ENCODE data around the gene LUZP1.
A peak's percentile ranks its signal among the peaks of the same experiment; 100 is the strongest.

The LUZP1 gene

GRCh38 chr1:23166854-23167253 lies 1.8 kb downstream of the LUZP1 start:
- Histone ChIP-seq H3K9me3 (ENCODE audit: insufficient read depth, low read length) (no peaks in the 10 kb centered on the region), H3K27me3 (ENCODE audit: insufficient read depth, insufficient read length) (no peaks in the 10 kb centered on the region), H3K36me3 (ENCODE audit: insufficient read depth, insufficient read length, low read length) (no peaks in the 10 kb centered on the region), H3K9ac (ENCODE audit: insufficient read length, low read depth) (peak overlapping the region; percentile 87), H3K4me3 (ENCODE audit: insufficient read length, low read depth) (peak overlapping the region; percentile 80), H3K4me1 (ENCODE audit: insufficient read depth, insufficient read length) (peaks cover 3% of the 10 kb centered on the region)
- TF ChIP-seq YY1 (IDR thresholded peaks at IDR 0.05; ENCODE audit: insufficient read depth, insufficient read length) (no peak), ZNF274 (IDR thresholded peaks at IDR 0.05; ENCODE audit: low read depth, low read length) (no peak), SUZ12 (IDR thresholded peaks at IDR 0.05; ENCODE audit: extremely low read depth, insufficient read depth, insufficient read length) (no peak)
- no peak for DNase-seq (ENCODE audit: low read depth, low spot score)

- no peak for DNase-seq (ENCODE audit: low read depth, low spot score)
- Histone ChIP-seq H3K4me3 (ENCODE audit: insufficient read length, low read depth) (no peak overlapping the region), H3K4me1 (ENCODE audit: insufficient read depth, insufficient read length) (no peaks in the 10 kb centered on the region), H3K9me3 (ENCODE audit: insufficient read depth, low read length) (no peaks in the 10 kb centered on the region), H3K9ac (ENCODE audit: insufficient read length, low read depth) (no peak overlapping the region), H3K27me3 (ENCODE audit: insufficient read depth, insufficient read length) (no peaks in the 10 kb centered on the region), H3K36me3 (ENCODE audit: insufficient read depth, insufficient read length, low read length) (no peaks in the 10 kb centered on the region)
- no peak for TF ChIP-seq YY1 (IDR thresholded peaks at IDR 0.05; ENCODE audit: insufficient read depth, insufficient read length)
- TF ChIP-seq SUZ12 (IDR thresholded peaks at IDR 0.05; ENCODE audit: extremely low read depth, insufficient read depth, insufficient read length): no peak
- TF ChIP-seq ZNF274 (IDR thresholded peaks at IDR 0.05; ENCODE audit: low read depth, low read length): no peak
Observed at GRCh38 chr1:23163395-23163794, 5.3 kb downstream of the LUZP1 start.

GRCh38 chr1:23159963-23160877 lies 8.4 kb downstream of the LUZP1 start:
- Histone ChIP-seq H3K9me3 (ENCODE audit: insufficient read depth, low read length) (no peaks in the 10 kb centered on the region), H3K4me1 (ENCODE audit: insufficient read depth, insufficient read length) (no peaks in the 10 kb centered on the region), H3K9ac (ENCODE audit: insufficient read length, low read depth) (no peak overlapping the region), H3K36me3 (ENCODE audit: insufficient read depth, insufficient read length, low read length) (peaks cover 8% of the 10 kb centered on the region), H3K4me3 (ENCODE audit: insufficient read length, low read depth) (no peak overlapping the region), H3K27me3 (ENCODE audit: insufficient read depth, insufficient read length) (no peaks in the 10 kb centered on the region)
- DNase-seq (ENCODE audit: low read depth, low spot score): no peak
- TF ChIP-seq SUZ12 (IDR thresholded peaks at IDR 0.05; ENCODE audit: extremely low read depth, insufficient read depth, insufficient read length) (no peak), ZNF274 (IDR thresholded peaks at IDR 0.05; ENCODE audit: low read depth, low read length) (no peak), YY1 (IDR thresholded peaks at IDR 0.05; ENCODE audit: insufficient read depth, insufficient read length) (no peak)

- H3K36me3 ChIP-seq (ENCODE audit: insufficient read depth, insufficient read length, low read length): peaks cover 8% of the 10 kb centered on the region
- no peaks in the 10 kb centered on the region for H3K9me3 ChIP-seq (ENCODE audit: insufficient read depth, low read length)
- no peak overlapping the region for H3K4me3 ChIP-seq (ENCODE audit: insufficient read length, low read depth)
- no peak overlapping the region for H3K9ac ChIP-seq (ENCODE audit: insufficient read length, low read depth)
- TF ChIP-seq SUZ12 (IDR thresholded peaks at IDR 0.05; ENCODE audit: extremely low read depth, insufficient read depth, insufficient read length): no peak
- TF ChIP-seq ZNF274 (IDR thresholded peaks at IDR 0.05; ENCODE audit: low read depth, low read length): no peak
- TF ChIP-seq YY1 (IDR thresholded peaks at IDR 0.05; ENCODE audit: insufficient read depth, insufficient read length): no peak
- H3K4me1 ChIP-seq (ENCODE audit: insufficient read depth, insufficient read length): no peaks in the 10 kb centered on the region
- no peaks in the 10 kb centered on the region for H3K27me3 ChIP-seq (ENCODE audit: insufficient read depth, insufficient read length)
- no peak for DNase-seq (ENCODE audit: low read depth, low spot score)
Observed at GRCh38 chr1:23156940-23157339, 11.7 kb downstream of the LUZP1 start.

- no peaks in the 10 kb centered on the region for H3K9me3 ChIP-seq (ENCODE audit: insufficient read depth, low read length)
- H3K4me1 ChIP-seq (ENCODE audit: insufficient read depth, insufficient read length): no peaks in the 10 kb centered on the region
- H3K36me3 ChIP-seq (ENCODE audit: insufficient read depth, insufficient read length, low read length): peaks cover 8% of the 10 kb centered on the region
- H3K9ac ChIP-seq (ENCODE audit: insufficient read length, low read depth): no peak overlapping the region
- no peak for TF ChIP-seq ZNF274 (IDR thresholded peaks at IDR 0.05; ENCODE audit: low read depth, low read length)
- no peak for TF ChIP-seq SUZ12 (IDR thresholded peaks at IDR 0.05; ENCODE audit: extremely low read depth, insufficient read depth, insufficient read length)
- no peak for TF ChIP-seq YY1 (IDR thresholded peaks at IDR 0.05; ENCODE audit: insufficient read depth, insufficient read length)
- H3K4me3 ChIP-seq (ENCODE audit: insufficient read length, low read depth): no peak overlapping the region
- DNase-seq (ENCODE audit: low read depth, low spot score): no peak
- H3K27me3 ChIP-seq (ENCODE audit: insufficient read depth, insufficient read length): no peaks in the 10 kb centered on the region
Observed at GRCh38 chr1:23152966-23153684, 15.5 kb downstream of the LUZP1 start.

GRCh38 chr1:23150742-23151141 lies 17.9 kb downstream of the LUZP1 start:
- peaks cover 5% of the 10 kb centered on the region for H3K36me3 ChIP-seq (ENCODE audit: insufficient read depth, insufficient read length, low read length)
- no peak overlapping the region for H3K9ac ChIP-seq (ENCODE audit: insufficient read length, low read depth)
- TF ChIP-seq YY1 (IDR thresholded peaks at IDR 0.05; ENCODE audit: insufficient read depth, insufficient read length) (no peak), SUZ12 (IDR thresholded peaks at IDR 0.05; ENCODE audit: extremely low read depth, insufficient read depth, insufficient read length) (no peak), ZNF274 (IDR thresholded peaks at IDR 0.05; ENCODE audit: low read depth, low read length) (no peak)
- no peaks in the 10 kb centered on the region for H3K4me1 ChIP-seq (ENCODE audit: insufficient read depth, insufficient read length)
- no peaks in the 10 kb centered on the region for H3K27me3 ChIP-seq (ENCODE audit: insufficient read depth, insufficient read length)
- no peak overlapping the region for H3K4me3 ChIP-seq (ENCODE audit: insufficient read length, low read depth)
- H3K9me3 ChIP-seq (ENCODE audit: insufficient read depth, low read length): no peaks in the 10 kb centered on the region
- DNase-seq (ENCODE audit: low read depth, low spot score): no peak

- DNase-seq (ENCODE audit: low read depth, low spot score): no peak
- Histone ChIP-seq H3K4me3 (ENCODE audit: insufficient read length, low read depth) (no peak overlapping the region), H3K36me3 (ENCODE audit: insufficient read depth, insufficient read length, low read length) (peaks cover 5% of the 10 kb centered on the region), H3K9ac (ENCODE audit: insufficient read length, low read depth) (no peak overlapping the region), H3K9me3 (ENCODE audit: insufficient read depth, low read length) (no peaks in the 10 kb centered on the region), H3K27me3 (ENCODE audit: insufficient read depth, insufficient read length) (no peaks in the 10 kb centered on the region), H3K4me1 (ENCODE audit: insufficient read depth, insufficient read length) (no peaks in the 10 kb centered on the region)
- no peak for TF ChIP-seq ZNF274 (IDR thresholded peaks at IDR 0.05; ENCODE audit: low read depth, low read length)
Observed at GRCh38 chr1:23150125-23150524, 18.5 kb downstream of the LUZP1 start.
